Measurements from ENCODE around the gene ECE1.

The ECE1 gene

DNA sequence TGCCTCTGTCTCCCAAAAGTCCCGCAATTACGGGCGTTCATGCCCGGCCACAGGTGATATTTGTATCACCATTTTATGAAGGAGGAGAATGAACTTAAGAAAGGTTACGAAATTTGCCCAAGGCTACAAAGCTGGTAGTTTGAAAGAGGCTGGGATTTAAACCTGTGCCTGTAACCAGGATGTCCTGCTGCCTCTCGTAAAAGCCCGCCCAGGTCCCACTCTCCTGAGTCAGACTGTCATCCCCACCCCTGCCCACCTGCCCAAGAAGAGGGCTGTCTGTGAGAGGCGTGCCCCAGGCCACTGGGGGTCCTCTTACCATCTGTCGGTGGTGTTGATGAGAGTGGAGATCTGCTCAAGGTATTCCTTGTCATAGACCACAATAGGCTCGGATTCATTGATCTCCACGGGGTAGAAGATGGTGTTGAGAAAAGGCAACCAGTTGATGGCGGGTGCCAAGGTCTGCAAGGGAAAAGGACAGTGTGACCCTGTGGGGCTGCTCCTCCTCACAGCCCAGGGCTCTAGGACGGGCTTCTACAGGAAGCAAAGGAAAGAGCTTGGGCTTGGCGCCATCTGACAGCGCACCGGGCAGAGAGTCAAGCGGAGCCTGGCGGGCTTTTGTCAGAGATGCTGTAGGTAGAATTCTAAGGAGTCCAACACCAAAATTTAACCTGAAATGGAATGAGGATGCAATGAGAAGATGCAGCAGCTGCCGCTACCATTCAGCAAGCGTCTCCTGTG lies 43.2 kb downstream of the ECE1 start:
- DNase-seq, result no peak
- H3K27ac ChIP-seq, result no peak overlapping the region
- in situ Hi-C loops (cut with HindIII; ENCODE audit: low pct_ligation_motif_present, low sequenced_read_pairs), result no loop called here
- H3K27me3 ChIP-seq (replicated peaks), result no peaks in the 10 kb centered on the region
- TF ChIP-seq, protein P1, sequence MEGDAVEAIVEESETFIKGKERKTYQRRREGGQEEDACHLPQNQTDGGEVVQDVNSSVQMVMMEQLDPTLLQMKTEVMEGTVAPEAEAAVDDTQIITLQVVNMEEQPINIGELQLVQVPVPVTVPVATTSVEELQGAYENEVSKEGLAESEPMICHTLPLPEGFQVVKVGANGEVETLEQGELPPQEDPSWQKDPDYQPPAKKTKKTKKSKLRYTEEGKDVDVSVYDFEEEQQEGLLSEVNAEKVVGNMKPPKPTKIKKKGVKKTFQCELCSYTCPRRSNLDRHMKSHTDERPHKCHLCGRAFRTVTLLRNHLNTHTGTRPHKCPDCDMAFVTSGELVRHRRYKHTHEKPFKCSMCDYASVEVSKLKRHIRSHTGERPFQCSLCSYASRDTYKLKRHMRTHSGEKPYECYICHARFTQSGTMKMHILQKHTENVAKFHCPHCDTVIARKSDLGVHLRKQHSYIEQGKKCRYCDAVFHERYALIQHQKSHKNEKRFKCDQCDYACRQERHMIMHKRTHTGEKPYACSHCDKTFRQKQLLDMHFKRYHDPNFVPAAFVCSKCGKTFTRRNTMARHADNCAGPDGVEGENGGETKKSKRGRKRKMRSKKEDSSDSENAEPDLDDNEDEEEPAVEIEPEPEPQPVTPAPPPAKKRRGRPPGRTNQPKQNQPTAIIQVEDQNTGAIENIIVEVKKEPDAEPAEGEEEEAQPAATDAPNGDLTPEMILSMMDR (IDR thresholded peaks at IDR 0.05; ENCODE audit: low read depth, low read length, missing control alignments), result no peak
- H3K4me3 ChIP-seq (ENCODE audit: low read depth, low read length), result no peak overlapping the region
- peaks cover 58% of the 10 kb centered on the region for H3K36me3 ChIP-seq (replicated peaks)

- Histone ChIP-seq H3K36me3 (replicated peaks) (peaks cover 50% of the 10 kb centered on the region), H3K27me3 (replicated peaks) (no peaks in the 10 kb centered on the region), H3K4me3 (ENCODE audit: low read depth, low read length) (no peak overlapping the region), H3K27ac (no peak overlapping the region)
- TF ChIP-seq, protein P1 (IDR thresholded peaks at IDR 0.05; ENCODE audit: low read depth, low read length, missing control alignments), result no peak
- no peak for DNase-seq
- in situ Hi-C loops (cut with HindIII; ENCODE audit: low pct_ligation_motif_present, low sequenced_read_pairs), result no loop called here
These were observed 44.5 kb downstream of the ECE1 start for GRCh38 chr1:21245688-21246229.

DNA sequence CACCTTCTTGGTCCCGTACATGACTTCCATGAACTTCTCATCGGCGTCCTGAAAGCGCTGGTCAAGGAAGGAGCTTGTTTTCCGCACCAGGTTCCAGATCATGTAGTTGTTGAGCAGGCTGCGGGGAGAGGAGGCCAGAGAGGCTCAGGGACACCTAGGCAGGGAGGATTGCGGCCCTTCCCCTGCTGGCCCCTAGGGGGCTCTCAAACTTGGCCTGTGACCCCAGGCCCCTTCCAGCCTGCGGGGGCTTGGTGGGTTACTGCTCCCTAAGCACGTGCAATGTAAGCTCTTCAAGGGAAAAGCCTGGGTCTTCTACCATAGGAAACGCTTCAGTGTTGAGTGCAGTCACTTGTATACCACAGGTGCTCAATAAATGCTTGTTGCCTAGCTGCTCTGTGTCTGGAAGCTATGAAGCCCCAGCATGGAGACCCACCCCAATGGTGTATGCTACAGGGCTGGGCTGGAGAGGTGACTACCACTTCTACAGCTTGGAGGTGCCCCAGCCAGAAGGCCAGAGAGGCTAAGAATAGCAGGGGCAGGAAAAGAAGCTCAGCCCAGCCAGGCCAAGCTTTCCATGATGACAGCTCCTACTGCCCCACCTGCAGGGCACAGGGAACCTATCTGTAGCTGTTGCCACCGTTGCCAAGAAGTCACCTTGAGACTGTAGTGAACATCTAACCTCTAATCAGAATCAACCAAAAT lies 45.1 kb downstream of the ECE1 start:
- peaks cover 48% of the 10 kb centered on the region for H3K36me3 ChIP-seq (replicated peaks)
- no peaks in the 10 kb centered on the region for H3K27me3 ChIP-seq (replicated peaks)
- H3K27ac ChIP-seq, result no peak overlapping the region
- TF ChIP-seq, protein P1 (IDR thresholded peaks at IDR 0.05; ENCODE audit: low read depth, low read length, missing control alignments), result peak; percentile 67
- no peak overlapping the region for H3K4me3 ChIP-seq (ENCODE audit: low read depth, low read length)
- in situ Hi-C loops (cut with HindIII; ENCODE audit: low pct_ligation_motif_present, low sequenced_read_pairs), result no loop called here
- no peak for DNase-seq

- TF ChIP-seq, protein P1 (IDR thresholded peaks at IDR 0.05; ENCODE audit: low read depth, low read length, missing control alignments), result no peak
- Histone ChIP-seq H3K4me3 (ENCODE audit: low read depth, low read length) (no peak overlapping the region), H3K27me3 (replicated peaks) (no peaks in the 10 kb centered on the region), H3K27ac (no peak overlapping the region), H3K36me3 (replicated peaks) (peaks cover 50% of the 10 kb centered on the region)
- DNase-seq, result no peak
- in situ Hi-C loops (cut with HindIII; ENCODE audit: low pct_ligation_motif_present, low sequenced_read_pairs), result no loop called here
These were observed 46.1 kb downstream of the ECE1 start for GRCh38 chr1:21244154-21244553.

DNA sequence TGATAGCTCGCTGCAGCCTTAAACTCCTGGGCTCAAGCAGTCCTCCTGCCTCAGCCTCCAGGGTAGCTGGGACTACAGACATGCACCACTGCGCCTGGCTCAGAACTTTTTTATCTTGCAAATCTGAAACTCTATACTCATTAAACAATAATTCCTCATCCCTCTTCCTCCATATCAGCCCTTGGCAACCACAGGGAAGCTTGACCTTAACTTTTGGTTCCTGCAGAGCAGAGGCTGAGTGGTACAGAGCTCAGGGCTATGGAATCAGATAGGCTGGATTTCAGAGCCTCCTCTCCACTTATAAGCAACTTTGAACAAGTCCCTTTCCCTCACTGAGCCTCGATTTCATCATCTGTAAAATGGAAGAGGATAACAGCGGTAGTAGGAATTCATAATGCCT lies 47.4 kb downstream of the ECE1 start:
- H3K4me3 ChIP-seq (ENCODE audit: low read depth, low read length), result no peak overlapping the region
- in situ Hi-C loops (cut with HindIII; ENCODE audit: low pct_ligation_motif_present, low sequenced_read_pairs), result no loop called here
- H3K27ac ChIP-seq, result no peak overlapping the region
- no peak for DNase-seq
- TF ChIP-seq, protein P1 (IDR thresholded peaks at IDR 0.05; ENCODE audit: low read depth, low read length, missing control alignments), result no peak
- H3K36me3 ChIP-seq (replicated peaks), result peaks cover 51% of the 10 kb centered on the region
- no peaks in the 10 kb centered on the region for H3K27me3 ChIP-seq (replicated peaks)

Data from brain microvascular endothelial cell (primary cell).